Fibroblast of mammary gland (primary cell): ENCODE results near the gene PROSER3.

ENCODE experiments used
- DNase-seq: peaks from one replicate; pipeline ENCODE4 v3.0.0-alpha.2; 2010; ENCODE audit warnings: low read depth
- H3K4me3 ChIP-seq: 2 replicates; pipeline ENCODE4 v1.5.1; 2011; ENCODE audit warnings: low read depth, mild to moderate bottlenecking, low read length, moderate library complexity; ENCODE audit not compliant: control insufficient read depth
- CTCF ChIP-seq: conservative IDR thresholded peaks from 2 replicates; pipeline ENCODE4 v1.5.1; 2011; ENCODE audit warnings: low read depth, low read length, inconsistent platforms; ENCODE audit not compliant: control insufficient read depth, insufficient read depth

PROSER3 gene

GRCh38 chr19:35782589-35782988, 24.6 kb downstream of the PROSER3 start:
- TF ChIP-seq CTCF, result no peak
- DNase-seq, result no peak
- no peak overlapping the region for H3K4me3 ChIP-seq

GRCh38 chr19:35783469-35784434, 25.8 kb downstream of the PROSER3 start:
- H3K4me3 ChIP-seq, result no peak overlapping the region
- no peak for TF ChIP-seq CTCF
- DNase-seq, result no peak

- H3K4me3 ChIP-seq, result no peak overlapping the region
- no peak for TF ChIP-seq CTCF
Observed at GRCh38 chr19:35784503-35785338, 26.7 kb downstream of the PROSER3 start.

GRCh38 chr19:35785339-35785627, 27.3 kb downstream of the PROSER3 start:
- TF ChIP-seq CTCF, result no peak
- DNase-seq, result no peak
- H3K4me3 ChIP-seq, result no peak overlapping the region

More at GRCh38 chr19:35784503-35785338, 26.7 kb downstream of the PROSER3 start:
- DNase-seq, result no peak

- H3K4me3 ChIP-seq, result no peak overlapping the region
- DNase-seq, result no peak
- TF ChIP-seq CTCF, result no peak
Observed at GRCh38 chr19:35786299-35787160, 28.6 kb downstream of the PROSER3 start.

- DNase-seq, result no peak
- H3K4me3 ChIP-seq, result no peak overlapping the region
- TF ChIP-seq CTCF, result no peak
Observed at GRCh38 chr19:35787227-35787799, 29.3 kb downstream of the PROSER3 start.
